OCI-LY7 (cell line): Measurements from ENCODE around the gene SNX25. TPM values are rescaled to one million over a fixed set of nuclear protein-coding genes. Genes with fewer than 3 reads are reported as not detected.

Source experiments
- BruUV-seq: library from RNA; stranded (reverse); fragments of 400-500 nt; replicated peaks from 2 replicates; lab custom pipeline; 2021; lab: Mats Ljungman, UMichigan
- CTCF ChIA-PET: fragments of 300-600 bp; sonication (Branson Sonifier 250); formaldehyde crosslinking; loops from one replicate; lab custom pipeline; 2022; ENCODE audit warnings: antibody characterized with exemption; ENCODE audit not compliant: unreplicated experiment; lab: Charles Lee
- POLR2A ChIA-PET: fragments of 300-600 bp; sonication (Branson Sonifier 250); formaldehyde crosslinking; loops from one replicate; lab custom pipeline; 2022; ENCODE audit warnings: antibody characterized with exemption; lab: Charles Lee
- DNase-seq: peaks from one replicate; pipeline ENCODE4 v3.0.0-alpha.2; 2015; ENCODE audit warnings: low spot score
- H2AFZ ChIP-seq: fragments of 200-600 bp; sonication (generic), shearing (Covaris generic); 2 replicates; pipeline ENCODE4 v1.6.1; 2014; ENCODE audit warnings: mild to moderate bottlenecking, antibody characterized with exemption, low read length, moderate library complexity
- H3K27ac ChIP-seq: fragments of 200-600 bp; sonication (generic); 2 replicates; pipeline ENCODE4 v1.5.1; 2014; ENCODE audit warnings: mixed run types, low read depth, mild to moderate bottlenecking, moderate library complexity, low read length, inconsistent platforms; ENCODE audit not compliant: poor library complexity, severe bottlenecking
- H3K36me3 ChIP-seq: fragments of 200-600 bp; sonication (generic); 2 replicates; pipeline ENCODE4 v1.6.1; 2014; ENCODE audit warnings: mild to moderate bottlenecking, antibody characterized with exemption, low read length, moderate library complexity, mixed read lengths; ENCODE audit not compliant: insufficient read depth
- H3K4me1 ChIP-seq: fragments of 200-600 bp; sonication (generic); 2 replicates; pipeline ENCODE4 v1.5.1; 2014; ENCODE audit warnings: mild to moderate bottlenecking, low read length; ENCODE audit not compliant: insufficient read depth, poor library complexity, severe bottlenecking
- H3K4me2 ChIP-seq: fragments of 200-600 bp; sonication (generic); 2 replicates; pipeline ENCODE4 v1.6.1; 2014; ENCODE audit warnings: mild to moderate bottlenecking, low read length
- H3K4me3 ChIP-seq: fragments of 200-600 bp; sonication (generic); 2 replicates; pipeline ENCODE4 v1.5.1; 2014; ENCODE audit warnings: mild to moderate bottlenecking, low read depth, low read length; ENCODE audit not compliant: poor library complexity, severe bottlenecking
- H3K79me2 ChIP-seq: fragments of 200-600 bp; sonication (generic); 2 replicates; pipeline ENCODE4 v1.6.1; 2016; ENCODE audit warnings: low read depth, mild to moderate bottlenecking, low read length, moderate library complexity, mixed read lengths; ENCODE audit not compliant: insufficient read depth
- H3K9me2 ChIP-seq: fragments of 200-600 bp; sonication (generic); 2 replicates; pipeline ENCODE4 v1.6.1; 2016; ENCODE audit warnings: mild to moderate bottlenecking, low read length, mixed read lengths; ENCODE audit not compliant: insufficient read depth
- H3K9me3 ChIP-seq: fragments of 200-600 bp; sonication (generic); 2 replicates; pipeline ENCODE4 v1.6.1; 2014; ENCODE audit warnings: mild to moderate bottlenecking, mixed run types, low read length, mixed read lengths
- H4K20me1 ChIP-seq: fragments of 200-600 bp; sonication (generic); 2 replicates; pipeline ENCODE4 v1.6.1; 2014; ENCODE audit warnings: mild to moderate bottlenecking, antibody characterized with exemption, low read length, moderate library complexity, mixed read lengths; ENCODE audit not compliant: insufficient read depth
- EZH2phosphoT487 ChIP-seq: fragments of 200-600 bp; sonication (generic); IDR thresholded peaks from 2 replicates; pipeline ENCODE4 v1.6.1; 2018; ENCODE audit warnings: low read depth, borderline replicate concordance, mild to moderate bottlenecking, mixed run types, antibody characterized with exemption, low read length, moderate library complexity, mixed read lengths
- intact Hi-C: fragments of 100-400 bp; cut with micrococcal nuclease; formaldehyde crosslinking; loops from one replicate; pipeline ENCODE4 v1.10.0; 2022; ENCODE audit not compliant: unreplicated experiment
- total RNA-seq, 2 experiments: library from RNA; depleted of rRNA in 1 of 2; stranded (reverse); fragments of >200 nt in 1 of 2; shearing (Covaris generic) in 1 of 2; gene quantifications; 2 replicates each; pipeline ENCODE4 v1.2.3, GENCODE V29; 2014 to 2022
- TF ChIP-seq, protein P1 (sequence below): fragments of 200-600 bp; sonication (generic); conservative IDR thresholded peaks from 2 replicates; pipeline ENCODE4 v1.5.1; 2014; ENCODE audit warnings: mild to moderate bottlenecking, antibody characterized with exemption, low read length, moderate library complexity, mixed read lengths

SNX25 gene
- total RNA-seq, 2 experiments from 2014 or later = 33.7 to 55.6 TPM

- intact Hi-C loops = no loop called here
- H3K9me3 ChIP-seq = no peaks in the 10 kb centered on the region
- no peak for TF ChIP-seq EZH2phosphoT487
- TF ChIP-seq, protein P1, sequence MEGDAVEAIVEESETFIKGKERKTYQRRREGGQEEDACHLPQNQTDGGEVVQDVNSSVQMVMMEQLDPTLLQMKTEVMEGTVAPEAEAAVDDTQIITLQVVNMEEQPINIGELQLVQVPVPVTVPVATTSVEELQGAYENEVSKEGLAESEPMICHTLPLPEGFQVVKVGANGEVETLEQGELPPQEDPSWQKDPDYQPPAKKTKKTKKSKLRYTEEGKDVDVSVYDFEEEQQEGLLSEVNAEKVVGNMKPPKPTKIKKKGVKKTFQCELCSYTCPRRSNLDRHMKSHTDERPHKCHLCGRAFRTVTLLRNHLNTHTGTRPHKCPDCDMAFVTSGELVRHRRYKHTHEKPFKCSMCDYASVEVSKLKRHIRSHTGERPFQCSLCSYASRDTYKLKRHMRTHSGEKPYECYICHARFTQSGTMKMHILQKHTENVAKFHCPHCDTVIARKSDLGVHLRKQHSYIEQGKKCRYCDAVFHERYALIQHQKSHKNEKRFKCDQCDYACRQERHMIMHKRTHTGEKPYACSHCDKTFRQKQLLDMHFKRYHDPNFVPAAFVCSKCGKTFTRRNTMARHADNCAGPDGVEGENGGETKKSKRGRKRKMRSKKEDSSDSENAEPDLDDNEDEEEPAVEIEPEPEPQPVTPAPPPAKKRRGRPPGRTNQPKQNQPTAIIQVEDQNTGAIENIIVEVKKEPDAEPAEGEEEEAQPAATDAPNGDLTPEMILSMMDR = no peak
- no peak for DNase-seq
- H3K79me2 ChIP-seq = peaks cover 10% of the 10 kb centered on the region; the same call in 1 of the 2 replicates
- POLR2A ChIA-PET = interaction anchor here (1.0 kb wide), 1 partner anchor 15 kb away, joined by 3 read pairs; no protein-coding TSS in a partner anchor
- H3K27ac ChIP-seq = no peak overlapping the region
- peaks cover 5% of the 10 kb centered on the region for H3K4me1 ChIP-seq
- H3K4me3 ChIP-seq = no peak overlapping the region
- CTCF ChIA-PET = no interaction called here
- no peak overlapping the region for H2AFZ ChIP-seq
- H4K20me1 ChIP-seq = no peaks in the 10 kb centered on the region
- BruUV-seq = no TSS peak
- H3K36me3 ChIP-seq = peaks cover 25% of the 10 kb centered on the region
- H3K9me2 ChIP-seq = no peaks in the 10 kb centered on the region
- H3K4me2 ChIP-seq = no peak overlapping the region
Observed at GRCh38 chr4:185249105-185249504, 39.7 kb downstream of the SNX25 start.

- H3K4me3 ChIP-seq = no peak overlapping the region
- peaks cover 52% of the 10 kb centered on the region for H3K4me1 ChIP-seq
- no peak overlapping the region for H2AFZ ChIP-seq
- no peaks in the 10 kb centered on the region for H4K20me1 ChIP-seq
- peaks cover 12% of the 10 kb centered on the region; the same call in 1 of the 2 replicates for H3K36me3 ChIP-seq
- TF ChIP-seq, protein P1 = no peak
- no peak for TF ChIP-seq EZH2phosphoT487
- no TSS peak for BruUV-seq
- CTCF ChIA-PET = no interaction called here
- peaks cover 14% of the 10 kb centered on the region for H3K79me2 ChIP-seq
- H3K9me2 ChIP-seq = no peaks in the 10 kb centered on the region
- no peaks in the 10 kb centered on the region for H3K9me3 ChIP-seq
- DNase-seq = no peak
- POLR2A ChIA-PET = interaction anchor here (0.9 to 1.4 kb wide), 5 partner anchors 9 to 42 kb away, joined by 3 to 5 read pairs (median 4); no protein-coding TSS in a partner anchor
- H3K27ac ChIP-seq = no peak overlapping the region
- H3K4me2 ChIP-seq = no peak overlapping the region; the same call in 1 of the 2 replicates
- intact Hi-C loops = no loop called here
Observed at GRCh38 chr4:185254434-185254833, 45.0 kb downstream of the SNX25 start.

DNA sequence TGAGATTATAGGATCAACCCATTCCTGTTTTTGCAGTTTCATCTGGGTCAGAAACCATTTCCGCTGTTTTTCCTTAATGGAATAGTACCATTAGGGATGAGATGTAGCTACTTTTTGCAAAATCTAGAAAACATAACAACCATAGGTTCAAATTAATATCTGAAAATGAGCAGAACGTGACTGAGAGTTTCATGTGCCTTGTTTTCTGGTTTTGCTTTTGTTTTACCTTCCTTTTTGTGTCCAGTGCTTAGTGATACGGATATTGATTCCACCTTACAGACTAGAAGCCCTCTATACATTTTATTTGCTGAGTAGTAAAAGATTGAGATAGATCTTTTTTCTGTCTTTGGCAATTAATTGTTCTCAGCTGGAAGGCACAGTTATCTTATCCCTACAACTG, 46.5 kb downstream of the SNX25 start:
- intact Hi-C loops = no loop called here
- peak overlapping the region; percentile 53 for H3K4me3 ChIP-seq
- H4K20me1 ChIP-seq = no peaks in the 10 kb centered on the region
- BruUV-seq = no TSS peak
- peaks cover 64% of the 10 kb centered on the region for H3K4me1 ChIP-seq
- DNase-seq = no peak
- TF ChIP-seq, protein P1 = no peak
- TF ChIP-seq EZH2phosphoT487 = no peak
- peak overlapping the region; percentile 25 for H3K27ac ChIP-seq
- peak overlapping the region; percentile 65 for H3K4me2 ChIP-seq
- peaks cover 7% of the 10 kb centered on the region; the same call in 1 of the 2 replicates for H3K36me3 ChIP-seq
- peak overlapping the region; percentile 20; the same call in 1 of the 2 replicates for H2AFZ ChIP-seq
- H3K9me2 ChIP-seq = no peaks in the 10 kb centered on the region
- no peaks in the 10 kb centered on the region for H3K9me3 ChIP-seq
- ChIA-PET CTCF (no interaction called here), POLR2A (interaction anchor here (0.6 to 3.5 kb wide), 5 partner anchors 9 to 147 kb away, joined by 3 to 26 read pairs (median 3); no protein-coding TSS in a partner anchor)
- peaks cover 14% of the 10 kb centered on the region for H3K79me2 ChIP-seq
